Tongue (tissue), 2 donors: ENCODE results near the gene BAIAP2L2. TPM values are rescaled to one million over a fixed set of nuclear protein-coding genes. Genes with fewer than 3 reads are reported as not detected.

ENCODE experiments used
- DNase-seq: peaks from one replicate; pipeline ENCODE4 v3.0.0-alpha.2; 2015
- total RNA-seq: library from RNA; depleted of rRNA; stranded (reverse); fragments of >200 nt; gene quantifications from one replicate; pipeline ENCODE4 v1.2.3, GENCODE V29; 2014

Gene BAIAP2L2
- total RNA-seq, 1 donor from 2014 or later = not detected

- DNase-seq = peak; percentile 63
Observed at GRCh38 chr22:38107692-38108515, 2.6 kb downstream of the BAIAP2L2 start.

- DNase-seq = no peak
Observed at GRCh38 chr22:38106814-38107578, 3.5 kb downstream of the BAIAP2L2 start.

DNA sequence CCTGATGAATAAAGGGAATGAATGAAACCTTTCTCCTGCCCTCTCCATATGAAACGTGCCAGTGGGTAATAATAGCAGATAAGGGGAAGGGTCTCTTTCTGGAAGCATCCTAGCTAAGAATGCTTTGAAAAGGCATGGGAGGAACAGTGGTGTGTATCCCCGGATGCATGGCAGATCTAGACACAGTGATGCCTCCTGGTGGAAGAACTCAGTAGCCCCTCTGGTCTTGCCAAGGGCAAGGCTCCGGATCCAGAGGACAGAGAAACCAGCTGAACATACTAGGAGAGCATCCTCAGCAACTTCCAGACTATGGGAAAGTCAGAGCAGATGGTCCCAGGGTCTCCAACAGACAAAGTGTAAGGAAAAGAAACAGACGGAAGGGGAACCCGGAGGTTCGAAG, 6.4 kb downstream of the BAIAP2L2 start:
- DNase-seq = no peak

DNA sequence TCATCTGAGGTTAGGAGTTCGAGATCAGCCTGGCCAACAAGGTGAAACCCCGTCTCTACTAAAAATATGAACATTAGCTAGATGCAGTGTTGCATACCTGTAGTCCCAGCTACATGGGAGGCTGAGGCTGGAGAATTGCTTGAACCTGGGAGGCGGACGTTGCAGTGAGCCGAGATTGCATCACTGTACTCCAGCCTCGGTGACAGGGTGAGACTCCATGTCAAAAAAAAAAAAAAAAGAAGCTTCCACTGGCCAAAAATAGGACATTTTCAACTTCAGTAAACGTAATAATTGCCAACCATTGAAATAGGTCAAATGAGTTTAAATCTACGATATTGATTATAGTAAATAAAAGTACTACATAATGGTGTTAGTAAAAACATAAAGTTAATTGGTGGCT, 6.8 kb downstream of the BAIAP2L2 start:
- no peak for DNase-seq

- DNase-seq = no peak
Observed at GRCh38 chr22:38098410-38099249, 11.9 kb downstream of the BAIAP2L2 start.

DNA sequence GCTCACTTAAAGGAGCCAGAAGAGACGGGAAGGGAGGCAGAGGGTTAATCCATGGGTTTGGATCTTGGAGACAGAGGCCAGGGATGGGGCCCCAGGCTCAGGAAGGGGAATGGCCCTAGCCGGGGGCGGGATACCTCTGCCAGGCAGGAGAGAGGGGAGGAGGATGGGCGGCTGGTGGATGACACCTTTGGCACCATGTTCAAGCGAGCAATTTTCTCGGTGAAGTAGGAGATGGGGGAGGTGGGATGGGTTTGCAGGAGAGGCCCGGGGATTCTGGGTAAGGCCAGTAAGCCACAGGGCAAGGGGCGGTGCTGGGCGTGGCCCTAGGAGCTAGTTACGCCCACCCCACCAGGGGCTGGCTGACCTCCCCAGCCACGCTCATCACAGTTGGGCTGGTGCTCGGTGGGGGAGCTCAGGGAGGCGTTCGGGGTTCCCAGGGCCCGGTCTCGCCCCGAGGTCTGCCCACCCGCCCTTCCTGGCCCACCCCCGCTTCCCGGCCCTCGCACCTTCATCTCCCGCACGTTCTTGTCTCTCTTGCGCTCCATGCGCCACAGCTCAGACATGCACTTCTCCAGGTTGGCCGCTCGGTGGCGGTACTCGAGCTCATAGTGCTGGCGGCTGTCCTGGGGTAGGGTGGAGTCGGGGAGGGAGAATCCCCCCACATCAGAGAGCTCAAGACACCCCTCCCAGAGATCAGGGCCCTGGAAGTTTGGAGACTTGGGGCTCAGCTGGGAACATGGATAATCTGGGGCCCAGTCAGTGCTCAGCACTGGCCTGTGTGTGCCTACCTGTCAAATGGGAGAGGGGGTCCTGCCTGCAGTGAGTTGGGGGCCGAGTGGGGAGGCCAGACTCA, 12.7 kb downstream of the BAIAP2L2 start:
- peak; percentile 45 for DNase-seq

DNA sequence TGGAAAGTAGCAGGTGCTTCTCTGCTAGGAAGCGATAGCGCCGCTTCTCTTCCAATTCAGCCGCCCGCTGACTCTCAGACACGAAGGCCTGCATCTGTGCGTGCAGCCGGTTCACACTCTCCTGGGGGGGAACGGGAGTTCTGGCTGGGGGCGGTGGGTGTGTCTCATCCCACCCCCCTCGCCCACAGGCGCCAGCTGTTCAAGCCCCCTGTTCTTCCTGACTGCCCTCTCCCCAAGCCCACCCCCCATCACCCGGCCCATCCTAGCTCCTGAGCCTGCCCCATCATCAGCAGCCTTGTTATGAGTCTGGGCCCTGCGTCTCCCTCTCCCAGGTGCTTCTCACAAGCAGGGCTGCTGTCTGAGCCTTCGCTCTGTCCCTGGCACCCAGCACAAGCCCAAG, 13.4 kb downstream of the BAIAP2L2 start:
- no peak for DNase-seq

DNA sequence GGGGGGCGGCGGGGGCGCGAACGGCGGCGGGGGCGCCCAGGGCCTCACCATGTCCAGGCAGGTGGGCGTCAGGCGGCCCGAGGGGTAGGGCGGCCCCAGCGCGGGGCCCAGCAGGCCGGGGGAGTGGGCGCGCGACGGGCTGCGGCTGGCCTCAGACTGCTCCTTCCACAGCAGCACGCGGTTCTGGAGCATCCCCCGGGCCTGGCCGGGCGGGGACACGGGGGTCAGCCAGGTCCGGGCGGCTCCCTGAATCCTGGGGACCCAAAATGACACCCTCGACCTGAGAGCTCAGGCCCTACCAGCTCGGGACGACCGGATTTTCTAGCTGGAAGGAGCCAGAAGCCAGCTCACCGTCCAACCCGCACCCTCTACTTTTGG, 21.0 kb downstream of the BAIAP2L2 start:
- DNase-seq = no peak

- DNase-seq = no peak
Observed at GRCh38 chr22:38088629-38089473, 21.6 kb downstream of the BAIAP2L2 start.

GRCh38 chr22:38087855-38088254, 22.6 kb downstream of the BAIAP2L2 start:
- DNase-seq = no peak

DNA sequence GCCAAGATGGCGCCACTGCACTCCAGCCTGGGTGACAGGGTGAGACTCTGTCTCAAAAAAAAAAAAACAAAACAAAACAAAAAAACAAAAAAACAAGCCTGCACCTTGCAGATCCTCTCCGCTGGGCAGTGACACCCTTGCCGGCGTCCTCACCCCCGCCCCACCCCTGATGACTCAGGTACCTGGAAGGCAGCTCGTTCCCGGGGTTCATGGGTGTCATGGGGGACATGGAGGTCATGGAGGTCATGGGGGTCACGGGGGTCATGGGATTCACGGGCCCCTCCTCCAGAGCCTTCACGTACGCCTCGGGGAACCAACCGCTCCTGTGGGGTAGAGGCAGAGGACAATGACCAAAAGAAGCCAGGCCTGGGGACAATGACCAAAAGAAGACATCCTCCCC, 23.5 kb downstream of the BAIAP2L2 start:
- no peak for DNase-seq

GRCh38 chr22:38086001-38086845, 24.3 kb downstream of the BAIAP2L2 start:
- no peak for DNase-seq

DNA sequence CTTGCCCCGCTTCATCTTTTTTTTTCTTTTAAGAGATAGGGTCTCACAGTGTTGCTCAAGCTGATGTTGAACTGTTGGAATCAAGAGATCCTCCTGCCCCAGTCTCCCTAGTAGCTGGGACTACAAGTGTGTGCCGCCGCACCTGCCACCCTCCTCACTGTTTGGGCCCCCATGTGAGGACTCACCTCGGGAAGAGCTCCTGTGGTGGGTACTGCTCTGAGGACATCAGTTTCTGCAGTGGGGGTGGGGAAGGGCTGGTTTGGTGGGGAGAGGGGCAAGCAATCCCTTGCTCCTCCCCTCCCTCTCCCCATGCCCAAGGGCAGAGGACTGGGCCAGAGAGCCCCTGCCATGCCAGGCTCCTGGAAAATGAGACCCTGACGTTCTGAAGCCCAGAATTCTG, 25.0 kb downstream of the BAIAP2L2 start:
- no peak for DNase-seq

DNA sequence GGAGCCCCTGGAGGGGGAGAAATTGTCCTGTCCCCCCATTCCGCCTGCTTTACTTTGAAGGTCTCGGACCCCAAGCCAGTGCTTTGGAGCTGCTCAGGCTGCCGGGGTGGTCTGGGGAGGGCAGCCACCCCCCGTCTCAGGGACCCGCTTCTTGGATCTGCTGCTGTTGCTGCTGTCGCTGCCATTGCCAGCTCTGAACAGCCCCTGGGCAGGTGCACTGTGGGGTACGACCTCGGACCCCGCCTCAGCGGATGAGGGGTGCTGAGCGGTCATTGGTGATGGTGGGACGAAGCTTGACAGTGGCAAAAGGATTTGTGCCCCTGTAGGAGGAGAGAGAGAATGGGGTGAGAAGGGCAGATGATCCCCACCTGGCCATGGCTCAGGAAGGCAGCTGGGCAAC, 25.4 kb downstream of the BAIAP2L2 start:
- no peak for DNase-seq

- DNase-seq = no peak
Observed at GRCh38 chr22:38083931-38084631, 26.4 kb downstream of the BAIAP2L2 start, which contains the start of gene SLC16A8. TSS of gene SLC16A8 (minus strand) at chr22:38084184. CDS start at chr22:38082873, 1,311 bp downstream.

GRCh38 chr22:38082986-38083710, 27.3 kb downstream of the BAIAP2L2 start:
- DNase-seq = no peak

GRCh38 chr22:38081941-38082828, 28.3 kb downstream of the BAIAP2L2 start:
- no peak for DNase-seq
